K562 (cell line): ENCODE results near the gene MYCBPAP. TPM values are rescaled to one million over a fixed set of nuclear protein-coding genes. Genes with fewer than 3 reads are reported as not detected.

Source experiments
- ATAC-seq: fragments of 200-7000 bp; cut with Tn5 transposase; 3 replicates; pipeline ENCODE4 v1.9.1; 2020; ENCODE audit warnings: moderate library complexity
- BruUV-seq: library from RNA; stranded (reverse); fragments of 400-500 nt; replicated peaks from 2 replicates; lab custom pipeline; 2021; lab: Mats Ljungman, UMichigan
- CTCF ChIA-PET: fragments of 300-600 bp; formaldehyde crosslinking; extraction: SDS; loops from one replicate; lab custom pipeline; 2021; ENCODE audit warnings: low intra/inter-chr PET ratio; lab: Yijun Ruan, JAX
- POLR2A ChIA-PET: fragments of 300-600, 350-650 bp; sonication (Branson Sonifier 250); formaldehyde crosslinking; extraction: SDS; loops from one replicate; lab custom pipeline; 2021; ENCODE audit warnings: antibody characterized with exemption, inconsistent platforms; lab: Yijun Ruan, JAX
- DNase-seq, 4 experiments: peaks; one replicate each; pipeline versions ENCODE4 v3.0.0 to v3.0.0-alpha.2; 2011 to 2018; ENCODE audit warnings: low spot score in 3 of 4, mixed read lengths in 3 of 4; ENCODE audit errors: extremely low read depth in 1 of 4
- FAIRE-seq: peaks from 2 replicates; lab custom pipeline; 2011; peaks lifted over from hg19 to GRCh38; lab: Jason Lieb, UNC
- H2AFZ ChIP-seq: 2 replicates; pipeline ENCODE4 v1.6.0; 2011; ENCODE audit warnings: low read depth, low read length, control low read depth, inconsistent platforms
- H3K27ac ChIP-seq: fragments of 200-600 bp; 3 replicates; pipeline ENCODE4 v1.8.0; 2011; ENCODE audit warnings: low read depth, mild to moderate bottlenecking, control low read depth, inconsistent platforms, low read length, moderate library complexity, mixed read lengths; ENCODE audit errors: extremely low read depth
- H3K27me3 ChIP-seq, 2 experiments: fragments of 300-600 bp in 1 of 2; 2 replicates in 1 of 2; 3 replicates in 1 of 2; pipeline versions ENCODE4 v1.6.0 to v1.8.0; 2011; ENCODE audit warnings: inconsistent platforms in 2 of 2, low read length in 2 of 2, mild to moderate bottlenecking in 1 of 2, mixed read lengths in 1 of 2, moderate library complexity in 1 of 2; ENCODE audit not compliant: control insufficient read depth in 2 of 2, insufficient read depth in 2 of 2
- H3K36me3 ChIP-seq: fragments of 300-600 bp; 3 replicates; pipeline ENCODE4 v1.8.0; 2011; ENCODE audit warnings: mild to moderate bottlenecking, low read length, inconsistent platforms; ENCODE audit not compliant: control insufficient read depth, insufficient read depth
- H3K4me1 ChIP-seq, 2 experiments: fragments of 200-600 bp in 1 of 2; replicated peaks in 1 of 2; 2 replicates in 1 of 2; 3 replicates in 1 of 2; pipeline versions ENCODE4 v1.5.1 to v1.8.0; 2011; ENCODE audit warnings: inconsistent platforms in 2 of 2, low read length in 2 of 2, mild to moderate bottlenecking in 1 of 2, mixed read lengths in 1 of 2, moderate library complexity in 1 of 2; ENCODE audit not compliant: control insufficient read depth in 2 of 2, insufficient read depth in 2 of 2
- H3K4me2 ChIP-seq: 2 replicates; pipeline ENCODE4 v1.6.1; 2011; ENCODE audit warnings: low read length, control low read depth, inconsistent platforms, mixed read lengths; ENCODE audit not compliant: insufficient read depth
- H3K4me3 ChIP-seq: fragments of 200-600 bp; sonication (generic), shearing (Covaris generic); 2 replicates; pipeline ENCODE4 v1.5.1; 2016; ENCODE audit warnings: control low read depth, inconsistent platforms
- H3K79me2 ChIP-seq: fragments of 200-600 bp; 3 replicates; pipeline ENCODE4 v1.8.0; 2011; ENCODE audit warnings: low read length, inconsistent platforms; ENCODE audit not compliant: control insufficient read depth, insufficient read depth
- H3K9ac ChIP-seq, 2 experiments: 2 replicates each; pipeline versions ENCODE4 v1.6.0 to v1.6.1; 2011; ENCODE audit warnings: low read depth in 2 of 2, low read length in 2 of 2, control low read depth in 1 of 2, inconsistent platforms in 1 of 2, mild to moderate bottlenecking in 1 of 2, mixed read lengths in 1 of 2; ENCODE audit not compliant: insufficient read depth in 1 of 2
- H3K9me1 ChIP-seq: one replicate; pipeline ENCODE4 v1.6.0; 2011; ENCODE audit warnings: inconsistent platforms, mild to moderate bottlenecking, low read length, moderate library complexity; ENCODE audit not compliant: control insufficient read depth, insufficient read depth
- H3K9me3 ChIP-seq: replicated peaks from 2 replicates; pipeline ENCODE4 v1.5.1; 2011; ENCODE audit warnings: low read depth, low read length, inconsistent platforms; ENCODE audit not compliant: control insufficient read depth, insufficient read depth
- H4K20me1 ChIP-seq: replicated peaks from 2 replicates; pipeline ENCODE4 v1.6.1; 2011; ENCODE audit warnings: low read length, inconsistent platforms, mixed read lengths; ENCODE audit not compliant: control insufficient read depth, insufficient read depth
- ATF7 ChIP-seq: fragments of 450-650 bp; IDR thresholded peaks from 2 replicates; pipeline ENCODE4 v1.7.1; 2014; ENCODE audit warnings: mild to moderate bottlenecking, moderate library complexity
- CBFA2T3 ChIP-seq: fragments of 450-650 bp; IDR thresholded peaks from 2 replicates; pipeline ENCODE4 v1.6.1; 2017
- CBX1 ChIP-seq: sonication (generic); IDR thresholded peaks from 2 replicates; pipeline ENCODE4 v1.6.1; 2016; ENCODE audit warnings: antibody characterized with exemption, low read depth, mild to moderate bottlenecking
- DDX20 ChIP-seq: fragments of 450-650 bp; IDR thresholded peaks from 2 replicates; pipeline ENCODE4 v1.6.1; 2016; ENCODE audit warnings: missing genetic modification characterization, low read depth, mild to moderate bottlenecking, missing compliant biosample characterization, moderate library complexity
- E2F3 ChIP-seq: fragments of 250-450 bp; sonication (Bioruptor Pico); IDR thresholded peaks from 2 replicates; pipeline ENCODE4 v1.4.0; 2020; ENCODE audit warnings: mild to moderate bottlenecking
- EHMT2 ChIP-seq: fragments of 450-650 bp; IDR thresholded peaks from 2 replicates; pipeline ENCODE4 v1.6.1; 2018; ENCODE audit warnings: antibody characterized with exemption
- FOXJ3 ChIP-seq: sonication (generic); formaldehyde crosslinking; IDR thresholded peaks from 2 replicates; pipeline ENCODE4 v1.4.0; 2020; ENCODE audit warnings: mild to moderate bottlenecking, missing genetic modification reagents
- GABPB1 ChIP-seq: sonication (generic); formaldehyde crosslinking; IDR thresholded peaks from 2 replicates; pipeline ENCODE4 v1.8.0; 2022; ENCODE audit warnings: mild to moderate bottlenecking, missing genetic modification reagents
- KLF10 ChIP-seq: fragments of 250-450 bp; sonication (Bioruptor Pico); IDR thresholded peaks from 2 replicates; pipeline ENCODE4 v1.6.1; 2021; ENCODE audit warnings: matching md5 sums
- MAZ ChIP-seq, 2 experiments: fragments of 450-650 bp in 1 of 2; sonication (generic) in 1 of 2; formaldehyde crosslinking; IDR thresholded peaks in 1 of 2; conservative IDR thresholded peaks in 1 of 2; 2 replicates each; pipeline versions ENCODE4 v1.4.0 to v1.5.0; 2020; ENCODE audit warnings: mild to moderate bottlenecking in 1 of 2, missing genetic modification reagents in 1 of 2
- PKNOX1 ChIP-seq: fragments of 450-650 bp; IDR thresholded peaks from 2 replicates; pipeline ENCODE4 v1.6.1; 2016
- POLR2H ChIP-seq: IDR thresholded peaks from 2 replicates; pipeline ENCODE4 v1.6.1; 2016; ENCODE audit warnings: missing genetic modification characterization, low read depth, mild to moderate bottlenecking, control low read depth, missing compliant biosample characterization, moderate library complexity
- POLR3G ChIP-seq: IDR thresholded peaks from 2 replicates; pipeline ENCODE4 v1.6.1; 2011; ENCODE audit not compliant: insufficient read length, insufficient replicate concordance; ENCODE audit errors: extremely low read depth
- RBFOX2 ChIP-seq: fragments of 200-400 bp; formaldehyde crosslinking; IDR thresholded peaks from 2 replicates; pipeline ENCODE4 v1.6.1; 2017; ENCODE audit warnings: low read depth, mild to moderate bottlenecking, low read length, moderate library complexity
- SMARCA5 ChIP-seq: fragments of 450-650 bp; IDR thresholded peaks from 2 replicates; pipeline ENCODE4 v1.6.1; 2016
- ZBTB17 ChIP-seq: fragments of 450-650 bp; formaldehyde crosslinking; IDR thresholded peaks from 2 replicates; pipeline ENCODE4 v1.4.0; 2020; ENCODE audit warnings: mild to moderate bottlenecking
- WGBS: fragments of 100-300 bp; shearing (Covaris generic); methylation state at CpG from one replicate; pipeline ENCODE4 v1.1.6; 2016; ENCODE audit warnings: low coverage, mixed read lengths; ENCODE audit not compliant: insufficient coverage; ENCODE audit errors: missing lambda C conversion rate; 5-methylcytosine and 5-hydroxymethylcytosine counted together
- in situ Hi-C: fragments of 300-500 bp; cut with MboI; formaldehyde crosslinking; loops from 4 replicates; pipeline ENCODE4 v1.15.0; 2018; ENCODE audit warnings: inconsistent platforms, mixed read lengths
- intact Hi-C: fragments of 100-400 bp; cut with micrococcal nuclease; formaldehyde crosslinking; loops from 2 replicates; pipeline ENCODE4 v1.14.2; 2022
- polyA plus RNA-seq, 8 experiments: library from polyadenylated mRNA; depleted of rRNA in 4 of 8; stranded (reverse) in 5 of 8; unstranded in 3 of 8; fragments of >200 nt; fragmentation: Nextera tagmentation in 2 of 8; fragmentation: Illumina TruSeq in 1 of 8; extraction: Ambion mirVana in 2 of 8; extraction: Trizol in 1 of 8; gene quantifications; 2 replicates each; pipeline versions ENCODE4 v1.2.1 to v1.2.3, GENCODE V29; 2011 to 2014; ENCODE audit warnings: inconsistent platforms in 1 of 8, missing spikeins in 1 of 8
- total RNA-seq, 7 experiments: library from RNA; depleted of rRNA in 6 of 7; stranded (reverse); fragments of >200 nt in 6 of 7; fragmentation: Illumina TruSeq in 2 of 7; extraction: Trizol in 2 of 7; gene quantifications; 2 replicates each; pipeline versions ENCODE4 v1.2.1 to v1.2.3, GENCODE V29; 2011 to 2021; ENCODE audit warnings: low replicate concordance in 1 of 7
- TF ChIP-seq, protein P1 (sequence below): sonication (generic); formaldehyde crosslinking; IDR thresholded peaks from 2 replicates; pipeline ENCODE4 v1.8.1; 2023; ENCODE audit warnings: mild to moderate bottlenecking, missing genetic modification reagents

The MYCBPAP gene
- total and polyA plus RNA-seq, 9 of the 15 experiments (the other 6 are each of a cell fraction or from before 2014, with no cell fraction given) = not detected

DNA sequence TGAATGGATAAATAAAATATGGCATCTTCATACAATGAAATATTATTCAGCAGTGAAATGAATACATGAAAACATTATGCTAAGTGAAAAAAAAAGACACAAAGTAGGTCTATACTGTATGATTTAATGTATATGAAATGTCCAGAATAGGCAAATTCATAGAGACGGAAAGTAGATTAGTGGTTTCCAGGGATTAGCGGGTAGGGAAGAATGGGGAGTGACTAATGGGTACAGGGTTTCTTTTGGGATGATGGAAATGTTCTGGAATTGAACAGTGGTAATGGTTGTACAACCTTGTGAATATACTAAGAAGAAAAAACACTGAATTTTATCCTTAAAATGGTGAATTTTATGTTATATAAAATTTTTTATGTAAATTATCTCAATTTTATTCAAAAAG lies 8.5 kb upstream of the MYCBPAP start:
- intact Hi-C loops = no loop called here

More for the DNA sequence above, 8.5 kb upstream of the MYCBPAP start:
- no peak overlapping the region for H3K4me3 ChIP-seq
- H3K36me3 ChIP-seq = no peaks in the 10 kb centered on the region
- DNase-seq (no peak), ATAC-seq (no peak), FAIRE-seq (no peak)
- H3K27me3 ChIP-seq = peaks cover 14 to 24% of the 10 kb centered on the region in 2 experiments; a peak in 4 of 5 replicates
- no peak overlapping the region for H3K9ac ChIP-seq
- CTCF ChIA-PET = no interaction called here
- H4K20me1 ChIP-seq = 0 out of 2 replicates have a peak, but pooled peaks cover 3% of the 10 kb centered on the region
- in situ Hi-C loops = no loop called here
- no peak for TF ChIP-seq KLF10 (CRISPR knock-in tag)
- no peak for TF ChIP-seq POLR3G
- no peak for TF ChIP-seq E2F3 (CRISPR knock-in tag)
- no peak for TF ChIP-seq CBX1
- TF ChIP-seq EHMT2 = no peak
- TF ChIP-seq GABPB1 (CRISPR knock-in tag) = no peak
- no peak for TF ChIP-seq DDX20 (tag)
- TF ChIP-seq, protein P1, sequence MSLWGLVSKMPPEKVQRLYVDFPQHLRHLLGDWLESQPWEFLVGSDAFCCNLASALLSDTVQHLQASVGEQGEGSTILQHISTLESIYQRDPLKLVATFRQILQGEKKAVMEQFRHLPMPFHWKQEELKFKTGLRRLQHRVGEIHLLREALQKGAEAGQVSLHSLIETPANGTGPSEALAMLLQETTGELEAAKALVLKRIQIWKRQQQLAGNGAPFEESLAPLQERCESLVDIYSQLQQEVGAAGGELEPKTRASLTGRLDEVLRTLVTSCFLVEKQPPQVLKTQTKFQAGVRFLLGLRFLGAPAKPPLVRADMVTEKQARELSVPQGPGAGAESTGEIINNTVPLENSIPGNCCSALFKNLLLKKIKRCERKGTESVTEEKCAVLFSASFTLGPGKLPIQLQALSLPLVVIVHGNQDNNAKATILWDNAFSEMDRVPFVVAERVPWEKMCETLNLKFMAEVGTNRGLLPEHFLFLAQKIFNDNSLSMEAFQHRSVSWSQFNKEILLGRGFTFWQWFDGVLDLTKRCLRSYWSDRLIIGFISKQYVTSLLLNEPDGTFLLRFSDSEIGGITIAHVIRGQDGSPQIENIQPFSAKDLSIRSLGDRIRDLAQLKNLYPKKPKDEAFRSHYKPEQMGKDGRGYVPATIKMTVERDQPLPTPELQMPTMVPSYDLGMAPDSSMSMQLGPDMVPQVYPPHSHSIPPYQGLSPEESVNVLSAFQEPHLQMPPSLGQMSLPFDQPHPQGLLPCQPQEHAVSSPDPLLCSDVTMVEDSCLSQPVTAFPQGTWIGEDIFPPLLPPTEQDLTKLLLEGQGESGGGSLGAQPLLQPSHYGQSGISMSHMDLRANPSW = no peak
- TF ChIP-seq SMARCA5 = no peak
- TF ChIP-seq ATF7 = no peak
- TF ChIP-seq PKNOX1 = no peak
- TF ChIP-seq FOXJ3 = no peak
- no peak for TF ChIP-seq POLR2H
- no peak for TF ChIP-seq RBFOX2
- no peak for TF ChIP-seq CBFA2T3
- TF ChIP-seq ZBTB17 (CRISPR knock-in tag) = no peak
- TF ChIP-seq MAZ (CRISPR knock-in tag; conservative IDR thresholded peaks at IDR 0.05 in 1 of 2, IDR thresholded peaks at IDR 0.05 in 1 of 2) = no peak
- H3K4me1 ChIP-seq = no peaks in the 10 kb centered on the region; a peak in 2 of 5 replicates
- no peak overlapping the region for H3K4me2 ChIP-seq
- 32% methylated on average over 2 of the region's 2 CpGs for WGBS
- POLR2A ChIA-PET = no interaction called here
- no TSS peak for BruUV-seq
- no peak overlapping the region for H3K27ac ChIP-seq
- no peaks in the 10 kb centered on the region for H3K9me1 ChIP-seq
- H3K9me3 ChIP-seq = no peaks in the 10 kb centered on the region
- no peaks in the 10 kb centered on the region for H3K79me2 ChIP-seq
- no peak overlapping the region for H2AFZ ChIP-seq
